Neural cell (in vitro differentiated cells): ENCODE data around the gene DEFB132. TPM values are rescaled to one million over a fixed set of nuclear protein-coding genes. Genes with fewer than 3 reads are reported as not detected.

Experiments
- H2AFZ ChIP-seq: fragments of 200-600, 300-800 bp; sonication (generic), shearing (Covaris generic); 2 replicates; pipeline ENCODE4 v1.6.0; 2014; ENCODE audit warnings: low read depth, mild to moderate bottlenecking, antibody characterized with exemption, low read length, moderate library complexity
- H3F3A ChIP-seq: fragments of 200-600 bp; shearing (Covaris generic); 2 replicates; pipeline ENCODE4 v1.6.1; 2016; ENCODE audit warnings: mild to moderate bottlenecking, moderate library complexity, mixed read lengths, antibody characterized with exemption, low read length; ENCODE audit not compliant: insufficient read depth, poor library complexity, severe bottlenecking
- H3K27ac ChIP-seq: fragments of 200-600, 300-800 bp; sonication (generic), shearing (Covaris generic); 2 replicates; pipeline ENCODE4 v1.5.1; 2014; ENCODE audit warnings: mild to moderate bottlenecking, low read length, moderate library complexity
- H3K27me3 ChIP-seq: fragments of 300-800, 200-600 bp; sonication (generic), shearing (Covaris generic); 2 replicates; pipeline ENCODE4 v1.6.0; 2014; ENCODE audit warnings: mild to moderate bottlenecking, low read depth, low read length, moderate library complexity; ENCODE audit not compliant: insufficient read depth
- H3K36me3 ChIP-seq: fragments of 300-800, 200-600 bp; sonication (generic), shearing (Covaris generic); 2 replicates; pipeline ENCODE4 v1.5.1; 2014; ENCODE audit warnings: mild to moderate bottlenecking, antibody characterized with exemption, low read length, moderate library complexity; ENCODE audit not compliant: insufficient read depth
- H3K4me2 ChIP-seq: fragments of 300-800, 200-600 bp; sonication (generic), shearing (Covaris generic); 2 replicates; pipeline ENCODE4 v1.6.0; 2014; ENCODE audit warnings: mild to moderate bottlenecking, low read length
- H3K4me3 ChIP-seq: fragments of 300-800, 200-600 bp; sonication (generic), shearing (Covaris generic); 2 replicates; pipeline ENCODE4 v1.5.1; 2014; ENCODE audit warnings: mild to moderate bottlenecking, low read length, moderate library complexity
- H3K79me2 ChIP-seq: fragments of 200-600 bp; shearing (Covaris generic); replicated peaks from 2 replicates; pipeline ENCODE4 v1.6.0; 2014; ENCODE audit warnings: mild to moderate bottlenecking, low read length, moderate library complexity; ENCODE audit not compliant: insufficient read depth
- H3K9ac ChIP-seq: fragments of 300-800, 200-600 bp; sonication (generic), shearing (Covaris generic); 2 replicates; pipeline ENCODE4 v1.6.1; 2016; ENCODE audit warnings: mild to moderate bottlenecking, low read length, mixed read lengths
- H3K9me2 ChIP-seq: fragments of 200-600 bp; shearing (Covaris generic); 2 replicates; pipeline ENCODE4 v1.6.1; 2016; ENCODE audit warnings: mild to moderate bottlenecking, low read length, mixed read lengths; ENCODE audit not compliant: insufficient read depth
- H3K9me3 ChIP-seq: fragments of 200-600, 300-800 bp; sonication (generic), shearing (Covaris generic); 2 replicates; pipeline ENCODE4 v1.6.1; 2016; ENCODE audit warnings: mild to moderate bottlenecking, mixed run types, low read length, moderate library complexity, mixed read lengths
- H4K20me1 ChIP-seq: fragments of 200-600 bp; shearing (Covaris generic); 2 replicates; pipeline ENCODE4 v1.6.1; 2016; ENCODE audit warnings: mild to moderate bottlenecking, mixed run types; ENCODE audit not compliant: insufficient read depth
- EP300 ChIP-seq: fragments of 450-650 bp; conservative IDR thresholded peaks from 2 replicates; pipeline ENCODE4 v1.6.1; 2014; ENCODE audit warnings: antibody characterized with exemption, mild to moderate bottlenecking, moderate library complexity; ENCODE audit not compliant: poor library complexity, severe bottlenecking
- EZH2 ChIP-seq: fragments of 200-600, 300-800 bp; shearing (Covaris generic), sonication (generic); IDR thresholded peaks from 2 replicates; pipeline ENCODE4 v1.6.1; 2014; ENCODE audit warnings: antibody characterized with exemption, low read length, borderline replicate concordance, mild to moderate bottlenecking; ENCODE audit not compliant: insufficient read depth, poor library complexity, severe bottlenecking
- MXI1 ChIP-seq: fragments of 450-650 bp; conservative IDR thresholded peaks from 2 replicates; pipeline ENCODE4 v1.6.1; 2014; ENCODE audit warnings: antibody characterized with exemption, mild to moderate bottlenecking; ENCODE audit not compliant: poor library complexity, severe bottlenecking
- POLR2AphosphoS5 ChIP-seq: IDR thresholded peaks from 2 replicates; pipeline ENCODE4 v1.6.1; 2012
- RAD21 ChIP-seq: fragments of 450-650 bp; conservative IDR thresholded peaks from 2 replicates; pipeline ENCODE4 v1.6.1; 2014; ENCODE audit warnings: antibody characterized with exemption, mild to moderate bottlenecking, moderate library complexity
- SMC3 ChIP-seq: fragments of 450-650 bp; conservative IDR thresholded peaks from 2 replicates; pipeline ENCODE4 v1.6.1; 2014; ENCODE audit warnings: antibody characterized with exemption, mild to moderate bottlenecking, moderate library complexity; ENCODE audit not compliant: poor library complexity
- TAF1 ChIP-seq: IDR thresholded peaks from 2 replicates; pipeline ENCODE4 v1.6.1; 2012; ENCODE audit warnings: low read depth
- polyA plus RNA-seq: library from polyadenylated mRNA; depleted of rRNA; stranded (reverse); fragments of >200 nt; gene quantifications from 2 replicates; pipeline ENCODE4 v1.2.3, GENCODE V29; 2014
- TF ChIP-seq, protein P1 (sequence below): IDR thresholded peaks from 2 replicates; pipeline ENCODE4 v1.6.1; 2012; ENCODE audit warnings: borderline replicate concordance
- TF ChIP-seq, protein P2 (sequence below): fragments of 450-650 bp; IDR thresholded peaks from 2 replicates; pipeline ENCODE4 v1.5.1; 2014; ENCODE audit warnings: antibody characterized with exemption, mild to moderate bottlenecking, moderate library complexity; ENCODE audit not compliant: poor library complexity, severe bottlenecking

DEFB132 gene
- polyA plus RNA-seq, 1 donor from 2014 or later = not detected

DNA sequence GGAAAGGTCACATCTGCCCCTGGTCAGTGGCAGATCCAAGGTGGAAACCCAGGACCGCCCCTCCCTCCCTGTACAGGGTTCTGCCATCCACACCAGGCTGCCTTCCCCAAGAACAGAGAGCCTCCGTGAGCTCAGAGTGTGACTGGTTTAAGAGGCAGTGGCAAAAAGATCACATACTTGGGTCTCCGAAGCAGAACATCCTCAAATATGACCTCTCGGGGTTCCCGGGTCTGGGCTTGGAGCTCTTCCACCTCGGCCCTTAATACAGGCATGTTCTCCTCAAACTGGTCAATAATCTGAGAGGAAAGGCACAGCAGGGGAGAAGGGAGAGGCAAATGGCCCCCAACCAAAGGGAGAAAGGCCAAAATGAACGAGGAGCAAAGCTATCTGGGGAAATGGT is 18.3 kb downstream of the DEFB132 start:
- H3K79me2 ChIP-seq = no peaks in the 10 kb centered on the region
- H3K27ac ChIP-seq = no peak overlapping the region
- no peak overlapping the region for H3K4me3 ChIP-seq
- no peaks in the 10 kb centered on the region for H3K9me2 ChIP-seq
- no peaks in the 10 kb centered on the region for H3K9me3 ChIP-seq
- H3K27me3 ChIP-seq = no peaks in the 10 kb centered on the region
- H3K4me2 ChIP-seq = no peak overlapping the region
- no peaks in the 10 kb centered on the region for H3K36me3 ChIP-seq
- H3K9ac ChIP-seq = no peak overlapping the region
- no peaks in the 10 kb centered on the region for H4K20me1 ChIP-seq
- TF ChIP-seq, protein P1, sequence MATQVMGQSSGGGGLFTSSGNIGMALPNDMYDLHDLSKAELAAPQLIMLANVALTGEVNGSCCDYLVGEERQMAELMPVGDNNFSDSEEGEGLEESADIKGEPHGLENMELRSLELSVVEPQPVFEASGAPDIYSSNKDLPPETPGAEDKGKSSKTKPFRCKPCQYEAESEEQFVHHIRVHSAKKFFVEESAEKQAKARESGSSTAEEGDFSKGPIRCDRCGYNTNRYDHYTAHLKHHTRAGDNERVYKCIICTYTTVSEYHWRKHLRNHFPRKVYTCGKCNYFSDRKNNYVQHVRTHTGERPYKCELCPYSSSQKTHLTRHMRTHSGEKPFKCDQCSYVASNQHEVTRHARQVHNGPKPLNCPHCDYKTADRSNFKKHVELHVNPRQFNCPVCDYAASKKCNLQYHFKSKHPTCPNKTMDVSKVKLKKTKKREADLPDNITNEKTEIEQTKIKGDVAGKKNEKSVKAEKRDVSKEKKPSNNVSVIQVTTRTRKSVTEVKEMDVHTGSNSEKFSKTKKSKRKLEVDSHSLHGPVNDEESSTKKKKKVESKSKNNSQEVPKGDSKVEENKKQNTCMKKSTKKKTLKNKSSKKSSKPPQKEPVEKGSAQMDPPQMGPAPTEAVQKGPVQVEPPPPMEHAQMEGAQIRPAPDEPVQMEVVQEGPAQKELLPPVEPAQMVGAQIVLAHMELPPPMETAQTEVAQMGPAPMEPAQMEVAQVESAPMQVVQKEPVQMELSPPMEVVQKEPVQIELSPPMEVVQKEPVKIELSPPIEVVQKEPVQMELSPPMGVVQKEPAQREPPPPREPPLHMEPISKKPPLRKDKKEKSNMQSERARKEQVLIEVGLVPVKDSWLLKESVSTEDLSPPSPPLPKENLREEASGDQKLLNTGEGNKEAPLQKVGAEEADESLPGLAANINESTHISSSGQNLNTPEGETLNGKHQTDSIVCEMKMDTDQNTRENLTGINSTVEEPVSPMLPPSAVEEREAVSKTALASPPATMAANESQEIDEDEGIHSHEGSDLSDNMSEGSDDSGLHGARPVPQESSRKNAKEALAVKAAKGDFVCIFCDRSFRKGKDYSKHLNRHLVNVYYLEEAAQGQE = no peak
- TF ChIP-seq MXI1 (no peak), RAD21 (no peak), EP300 (no peak), EZH2 (no peak), SMC3 (no peak), POLR2AphosphoS5 (no peak), TAF1 (no peak)
- no peaks in the 10 kb centered on the region for H3F3A ChIP-seq
- H2AFZ ChIP-seq = no peak overlapping the region

GRCh38 chr20:276620-277495 is 19.3 kb downstream of the DEFB132 start:
- Histone ChIP-seq H4K20me1 (no peaks in the 10 kb centered on the region), H3F3A (no peaks in the 10 kb centered on the region), H3K36me3 (no peaks in the 10 kb centered on the region), H3K4me3 (no peak overlapping the region), H3K9me2 (no peaks in the 10 kb centered on the region), H3K27me3 (no peaks in the 10 kb centered on the region), H3K4me2 (no peak overlapping the region), H3K9ac (no peak overlapping the region), H3K79me2 (no peaks in the 10 kb centered on the region), H2AFZ (no peak overlapping the region), H3K9me3 (no peaks in the 10 kb centered on the region), H3K27ac (no peak overlapping the region)
- TF ChIP-seq POLR2AphosphoS5 (no peak), RAD21 (no peak), SMC3 (no peak), TAF1 (no peak), MXI1 (no peak), EZH2 (no peak), EP300 (no peak)
- TF ChIP-seq, protein P1 = no peak
- TF ChIP-seq, protein P2, sequence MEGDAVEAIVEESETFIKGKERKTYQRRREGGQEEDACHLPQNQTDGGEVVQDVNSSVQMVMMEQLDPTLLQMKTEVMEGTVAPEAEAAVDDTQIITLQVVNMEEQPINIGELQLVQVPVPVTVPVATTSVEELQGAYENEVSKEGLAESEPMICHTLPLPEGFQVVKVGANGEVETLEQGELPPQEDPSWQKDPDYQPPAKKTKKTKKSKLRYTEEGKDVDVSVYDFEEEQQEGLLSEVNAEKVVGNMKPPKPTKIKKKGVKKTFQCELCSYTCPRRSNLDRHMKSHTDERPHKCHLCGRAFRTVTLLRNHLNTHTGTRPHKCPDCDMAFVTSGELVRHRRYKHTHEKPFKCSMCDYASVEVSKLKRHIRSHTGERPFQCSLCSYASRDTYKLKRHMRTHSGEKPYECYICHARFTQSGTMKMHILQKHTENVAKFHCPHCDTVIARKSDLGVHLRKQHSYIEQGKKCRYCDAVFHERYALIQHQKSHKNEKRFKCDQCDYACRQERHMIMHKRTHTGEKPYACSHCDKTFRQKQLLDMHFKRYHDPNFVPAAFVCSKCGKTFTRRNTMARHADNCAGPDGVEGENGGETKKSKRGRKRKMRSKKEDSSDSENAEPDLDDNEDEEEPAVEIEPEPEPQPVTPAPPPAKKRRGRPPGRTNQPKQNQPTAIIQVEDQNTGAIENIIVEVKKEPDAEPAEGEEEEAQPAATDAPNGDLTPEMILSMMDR = no peak
